Ishikawa (cell line): ENCODE results near the gene LYRM1.

Source experiments
- CEBPB ChIP-seq: IDR thresholded peaks from 2 replicates; pipeline ENCODE4 v1.6.1; 2012
- CREB1 ChIP-seq: IDR thresholded peaks from 2 replicates; pipeline ENCODE4 v1.6.1; 2012; ENCODE audit warnings: low read depth
- EP300 ChIP-seq: IDR thresholded peaks from 2 replicates; pipeline ENCODE4 v1.6.1; 2012; ENCODE audit warnings: borderline replicate concordance
- FOXM1 ChIP-seq: IDR thresholded peaks from 2 replicates; pipeline ENCODE4 v1.6.1; 2012; ENCODE audit warnings: low read depth, borderline replicate concordance
- MAX ChIP-seq: IDR thresholded peaks from 2 replicates; pipeline ENCODE4 v1.6.1; 2012
- RAD21 ChIP-seq: IDR thresholded peaks from 2 replicates; pipeline ENCODE4 v1.6.1; 2012; ENCODE audit warnings: low read depth
- REST ChIP-seq: IDR thresholded peaks from 2 replicates; pipeline ENCODE4 v1.6.1; 2012; ENCODE audit warnings: low read depth, mild to moderate bottlenecking
- TAF1 ChIP-seq: IDR thresholded peaks from 2 replicates; pipeline ENCODE4 v1.6.1; 2012; ENCODE audit warnings: low read depth, mild to moderate bottlenecking
- TCF12 ChIP-seq: IDR thresholded peaks from 2 replicates; pipeline ENCODE4 v1.6.1; 2012; ENCODE audit warnings: low read depth
- TEAD4 ChIP-seq: IDR thresholded peaks from 2 replicates; pipeline ENCODE4 v1.6.1; 2012
- YY1 ChIP-seq: IDR thresholded peaks from 2 replicates; pipeline ENCODE4 v1.6.1; 2012; ENCODE audit warnings: low read depth
- ZBTB7A ChIP-seq: IDR thresholded peaks from 2 replicates; pipeline ENCODE4 v1.6.1; 2012; ENCODE audit warnings: low read depth
- TF ChIP-seq, protein P1 (sequence below): IDR thresholded peaks from 2 replicates; pipeline ENCODE4 v1.6.1; 2012

GRCh38 chr16:20911361-20911760 lies 10.8 kb downstream of the LYRM1 start:
- TF ChIP-seq, protein P1, sequence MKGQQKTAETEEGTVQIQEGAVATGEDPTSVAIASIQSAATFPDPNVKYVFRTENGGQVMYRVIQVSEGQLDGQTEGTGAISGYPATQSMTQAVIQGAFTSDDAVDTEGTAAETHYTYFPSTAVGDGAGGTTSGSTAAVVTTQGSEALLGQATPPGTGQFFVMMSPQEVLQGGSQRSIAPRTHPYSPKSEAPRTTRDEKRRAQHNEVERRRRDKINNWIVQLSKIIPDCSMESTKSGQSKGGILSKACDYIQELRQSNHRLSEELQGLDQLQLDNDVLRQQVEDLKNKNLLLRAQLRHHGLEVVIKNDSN = no peak
- TF ChIP-seq YY1 (no peak), MAX (no peak), EP300 (no peak), TCF12 (no peak), CREB1 (no peak), REST (no peak), TAF1 (no peak), CEBPB (no peak), TEAD4 (no peak), RAD21 (no peak), ZBTB7A (no peak), FOXM1 (no peak)
